ENCODE measurements around the gene DOK6.
"Not testable (repeated sequence)": the region's sequence is repeated elsewhere in the genome, so short reads cannot be mapped to it uniquely, and the experiment has no call there.

The DOK6 gene

DNA sequence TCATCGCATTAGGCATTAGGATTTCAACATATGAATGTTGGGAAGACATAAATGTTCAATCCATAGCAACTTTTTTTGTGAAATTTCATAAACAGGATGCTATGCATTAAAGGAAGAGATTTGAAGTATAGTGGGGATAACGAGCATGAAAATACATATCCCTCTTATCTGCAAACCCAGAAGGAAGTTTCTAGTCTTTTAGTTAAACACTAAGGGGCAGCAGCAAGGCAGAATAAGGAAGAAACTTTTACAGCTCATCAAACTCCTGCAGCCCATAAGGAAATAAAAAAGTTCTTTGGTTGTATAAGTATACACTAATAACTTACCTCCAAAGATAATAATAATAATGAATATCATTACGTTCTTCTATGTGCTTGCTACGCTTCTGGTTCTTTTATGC is 465.5 kb downstream of the DOK6 start:
- TF ChIP-seq CTCF (IDR thresholded peaks at IDR 0.05; ENCODE audit: extremely low read depth, missing control alignments), result no peak
- no peak for DNase-seq (ENCODE audit: low spot score)

GRCh38 chr18:69870736-69871135 is 470.0 kb downstream of the DOK6 start:
- no peak for TF ChIP-seq CTCF (IDR thresholded peaks at IDR 0.05; ENCODE audit: extremely low read depth, missing control alignments)
- no peak for DNase-seq (ENCODE audit: low spot score)

GRCh38 chr18:69871363-69871762 is 470.7 kb downstream of the DOK6 start:
- TF ChIP-seq CTCF (IDR thresholded peaks at IDR 0.05; ENCODE audit: extremely low read depth, missing control alignments), result no peak
- DNase-seq (ENCODE audit: low spot score), result no peak

- no peak for TF ChIP-seq CTCF (IDR thresholded peaks at IDR 0.05; ENCODE audit: extremely low read depth, missing control alignments)
- DNase-seq (ENCODE audit: low spot score), result no peak
These were observed 472.0 kb downstream of the DOK6 start for GRCh38 chr18:69872661-69873060.

- DNase-seq (ENCODE audit: low spot score), result no peak
- TF ChIP-seq CTCF (IDR thresholded peaks at IDR 0.05; ENCODE audit: extremely low read depth, missing control alignments), result no peak
These were observed 473.4 kb downstream of the DOK6 start for GRCh38 chr18:69874058-69874457.

GRCh38 chr18:69876490-69876889 is 475.8 kb downstream of the DOK6 start:
- DNase-seq (ENCODE audit: low spot score), result no peak
- no peak for TF ChIP-seq CTCF (IDR thresholded peaks at IDR 0.05; ENCODE audit: extremely low read depth, missing control alignments)

DNA sequence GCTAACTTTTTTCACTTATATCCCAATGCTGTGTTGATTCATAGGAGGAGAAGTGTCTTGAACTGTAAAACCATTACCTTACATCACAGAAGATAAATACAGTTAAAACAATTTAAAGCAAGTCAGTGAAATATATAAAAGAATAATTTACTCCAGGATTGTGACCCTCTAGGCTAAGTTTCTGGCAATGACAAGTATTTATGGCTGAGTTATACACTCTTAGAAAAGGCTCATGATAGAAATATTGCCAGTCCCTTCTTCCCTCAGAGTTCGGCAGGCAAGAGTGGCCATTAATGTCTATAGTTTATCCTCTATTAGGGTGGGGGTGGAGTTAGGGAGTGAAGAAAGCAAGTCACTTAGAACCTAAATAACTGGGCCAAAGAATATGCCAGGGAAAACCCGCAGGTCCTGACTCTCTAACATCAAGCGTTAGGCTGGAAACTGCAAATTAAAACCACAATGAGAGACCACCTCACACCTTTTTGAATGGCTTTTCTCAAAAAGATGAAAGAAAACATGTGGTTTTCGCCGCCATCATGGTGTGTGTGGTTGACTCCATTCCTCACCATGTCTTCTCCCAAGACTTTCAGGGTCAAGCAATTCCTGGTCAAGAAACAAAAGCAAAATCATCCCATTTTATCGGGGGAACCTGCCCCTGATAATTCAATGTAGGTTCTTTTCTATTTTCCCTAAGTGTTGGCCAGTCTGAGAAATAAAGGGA is 477.7 kb downstream of the DOK6 start:
- DNase-seq (ENCODE audit: low spot score), result no peak
- TF ChIP-seq CTCF (IDR thresholded peaks at IDR 0.05; ENCODE audit: extremely low read depth, missing control alignments), result no peak

- DNase-seq (ENCODE audit: low spot score), result not testable (repeated sequence)
These were observed 478.4 kb downstream of the DOK6 start for GRCh38 chr18:69879051-69879450.
